Ishikawa (cell line): ENCODE data around the gene IL21R.

Experiments
- CEBPB ChIP-seq: IDR thresholded peaks from 2 replicates; pipeline ENCODE4 v1.6.1; 2012
- CREB1 ChIP-seq: IDR thresholded peaks from 2 replicates; pipeline ENCODE4 v1.6.1; 2012; ENCODE audit warnings: low read depth
- EGR1 ChIP-seq: IDR thresholded peaks from 2 replicates; pipeline ENCODE4 v1.6.1; 2012
- EP300 ChIP-seq: IDR thresholded peaks from 2 replicates; pipeline ENCODE4 v1.6.1; 2012; ENCODE audit warnings: borderline replicate concordance
- FOXM1 ChIP-seq: IDR thresholded peaks from 2 replicates; pipeline ENCODE4 v1.6.1; 2012; ENCODE audit warnings: low read depth, borderline replicate concordance
- NFIC ChIP-seq: IDR thresholded peaks from 2 replicates; pipeline ENCODE4 v1.6.1; 2012
- RAD21 ChIP-seq: IDR thresholded peaks from 2 replicates; pipeline ENCODE4 v1.6.1; 2012; ENCODE audit warnings: low read depth
- REST ChIP-seq: IDR thresholded peaks from 2 replicates; pipeline ENCODE4 v1.6.1; 2012; ENCODE audit warnings: low read depth, mild to moderate bottlenecking
- TAF1 ChIP-seq: IDR thresholded peaks from 2 replicates; pipeline ENCODE4 v1.6.1; 2012; ENCODE audit warnings: low read depth, mild to moderate bottlenecking
- TCF12 ChIP-seq: IDR thresholded peaks from 2 replicates; pipeline ENCODE4 v1.6.1; 2012; ENCODE audit warnings: low read depth
- TEAD4 ChIP-seq: IDR thresholded peaks from 2 replicates; pipeline ENCODE4 v1.6.1; 2012
- YY1 ChIP-seq: IDR thresholded peaks from 2 replicates; pipeline ENCODE4 v1.6.1; 2012; ENCODE audit warnings: low read depth
- ZBTB7A ChIP-seq: IDR thresholded peaks from 2 replicates; pipeline ENCODE4 v1.6.1; 2012; ENCODE audit warnings: low read depth
- TF ChIP-seq, protein P1 (sequence below): IDR thresholded peaks from 2 replicates; pipeline ENCODE4 v1.6.1; 2012
- TF ChIP-seq, protein P2 (sequence below): IDR thresholded peaks from 2 replicates; pipeline ENCODE4 v1.6.1; 2012

IL21R gene

DNA sequence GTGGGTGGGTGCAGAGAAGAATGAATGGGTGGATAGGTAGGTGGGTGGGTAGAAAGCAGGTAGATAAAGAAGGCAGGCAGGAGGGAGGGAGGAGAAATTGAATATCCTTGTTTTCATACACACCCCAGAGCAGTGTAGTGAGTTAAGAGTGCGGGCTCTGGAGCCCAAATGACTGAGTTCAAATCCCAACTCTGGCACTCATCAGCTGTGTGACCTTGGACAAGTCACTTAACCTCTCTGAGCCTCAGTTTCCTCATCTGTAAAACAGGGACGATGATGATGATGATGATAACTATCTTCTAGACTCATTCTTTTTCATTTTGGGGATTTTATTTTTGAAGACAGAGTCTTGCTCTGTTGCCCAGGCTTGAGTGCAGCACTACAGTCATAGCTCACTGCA, 2.0 kb upstream of the IL21R start:
- TF ChIP-seq CREB1 (no peak), REST (no peak), TCF12 (no peak), CEBPB (no peak), EP300 (no peak), YY1 (no peak), RAD21 (no peak), TAF1 (no peak), TEAD4 (no peak), EGR1 (no peak), ZBTB7A (no peak), FOXM1 (no peak), NFIC (no peak)
- TF ChIP-seq, protein P1, sequence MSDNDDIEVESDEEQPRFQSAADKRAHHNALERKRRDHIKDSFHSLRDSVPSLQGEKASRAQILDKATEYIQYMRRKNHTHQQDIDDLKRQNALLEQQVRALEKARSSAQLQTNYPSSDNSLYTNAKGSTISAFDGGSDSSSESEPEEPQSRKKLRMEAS: no peak
- TF ChIP-seq, protein P2, sequence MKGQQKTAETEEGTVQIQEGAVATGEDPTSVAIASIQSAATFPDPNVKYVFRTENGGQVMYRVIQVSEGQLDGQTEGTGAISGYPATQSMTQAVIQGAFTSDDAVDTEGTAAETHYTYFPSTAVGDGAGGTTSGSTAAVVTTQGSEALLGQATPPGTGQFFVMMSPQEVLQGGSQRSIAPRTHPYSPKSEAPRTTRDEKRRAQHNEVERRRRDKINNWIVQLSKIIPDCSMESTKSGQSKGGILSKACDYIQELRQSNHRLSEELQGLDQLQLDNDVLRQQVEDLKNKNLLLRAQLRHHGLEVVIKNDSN: no peak

- TF ChIP-seq CREB1 (no peak), EP300 (no peak), CEBPB (no peak), FOXM1 (no peak), TAF1 (no peak)
Observed at GRCh38 chr16:27400751-27401620, 988 bp upstream of the IL21R start.

- no peak for TF ChIP-seq NFIC
- no peak for TF ChIP-seq CEBPB
- TF ChIP-seq ZBTB7A: no peak
- TF ChIP-seq EGR1: no peak
- TF ChIP-seq YY1: no peak
- no peak for TF ChIP-seq REST
- TF ChIP-seq, protein P1: no peak
- TF ChIP-seq CREB1: no peak
- TF ChIP-seq, protein P2: no peak
- no peak for TF ChIP-seq FOXM1
- TF ChIP-seq RAD21: no peak
- TF ChIP-seq TCF12: no peak
- TF ChIP-seq TAF1: no peak
Observed at GRCh38 chr16:27402569-27402963, 592 bp downstream of the IL21R start.

GRCh38 chr16:27402964-27403600, 1.1 kb downstream of the IL21R start:
- no peak for TF ChIP-seq CREB1
- TF ChIP-seq TCF12: no peak
- TF ChIP-seq TAF1: no peak
- TF ChIP-seq ZBTB7A: no peak
- TF ChIP-seq TEAD4: no peak
- TF ChIP-seq NFIC: no peak

GRCh38 chr16:27403601-27403992, 1.6 kb downstream of the IL21R start:
- TF ChIP-seq TAF1 (no peak), TEAD4 (no peak), REST (no peak), CREB1 (no peak), EP300 (no peak)
- TF ChIP-seq, protein P2: no peak
